H9 (cell line): ENCODE measurements around the gene NFIX. TPM values are rescaled to one million over a fixed set of nuclear protein-coding genes. Genes with fewer than 3 reads are reported as not detected.

ENCODE experiments used
- DNase-seq: peaks from one replicate; pipeline ENCODE4 v3.0.0-alpha.2; 2017
- H2AFZ ChIP-seq: one replicate; pipeline ENCODE4 v1.6.1; 2013; ENCODE audit warnings: mild to moderate bottlenecking, low read length, control low read depth, moderate library complexity
- H2AK5ac ChIP-seq: 2 replicates; pipeline ENCODE4 v1.6.1; 2013; ENCODE audit warnings: low read length, control low read depth, mixed read lengths; ENCODE audit not compliant: insufficient read length
- H2BK120ac ChIP-seq: one replicate; pipeline ENCODE4 v1.6.1; 2013; ENCODE audit warnings: low read depth, mild to moderate bottlenecking, low read length, control low read depth, inconsistent platforms; ENCODE audit not compliant: poor library complexity, severe bottlenecking
- H2BK12ac ChIP-seq: 2 replicates; pipeline ENCODE4 v1.6.1; 2013; ENCODE audit warnings: low read length, control low read depth, mixed read lengths, low read depth; ENCODE audit not compliant: insufficient read length
- H2BK15ac ChIP-seq: 2 replicates; pipeline ENCODE4 v1.6.1; 2013; ENCODE audit warnings: low read depth, low read length, control low read depth
- H2BK20ac ChIP-seq: one replicate; pipeline ENCODE4 v1.6.1; 2013; ENCODE audit warnings: low read depth, mild to moderate bottlenecking, low read length, control low read depth, inconsistent platforms; ENCODE audit not compliant: poor library complexity, severe bottlenecking
- H2BK5ac ChIP-seq: 2 replicates; pipeline ENCODE4 v1.6.1; 2013; ENCODE audit warnings: low read length, control low read depth, mixed read lengths; ENCODE audit not compliant: insufficient read length
- H3K14ac ChIP-seq: 2 replicates; pipeline ENCODE4 v1.6.1; 2013; ENCODE audit warnings: low read length, control low read depth; ENCODE audit not compliant: insufficient read depth
- H3K18ac ChIP-seq: 2 replicates; pipeline ENCODE4 v1.6.1; 2013; ENCODE audit warnings: low read depth, mild to moderate bottlenecking, mixed read lengths, low read length, control low read depth; ENCODE audit not compliant: insufficient read length
- H3K23ac ChIP-seq: 2 replicates; pipeline ENCODE4 v1.6.1; 2013; ENCODE audit warnings: low read length, control low read depth, mixed read lengths, low read depth; ENCODE audit not compliant: insufficient read length
- H3K23me2 ChIP-seq: 2 replicates; pipeline ENCODE4 v1.6.1; 2013; ENCODE audit warnings: low read depth, mild to moderate bottlenecking, mixed read lengths, low read length, control low read depth; ENCODE audit not compliant: insufficient read length, poor library complexity, severe bottlenecking
- H3K27ac ChIP-seq: 2 replicates; pipeline ENCODE4 v1.5.1; 2013; ENCODE audit warnings: low read length, control low read depth, mixed read lengths, low read depth; ENCODE audit not compliant: insufficient read length
- H3K27me3 ChIP-seq: 2 replicates; pipeline ENCODE4 v1.6.1; 2013; ENCODE audit warnings: low read length, control low read depth, inconsistent platforms; ENCODE audit not compliant: insufficient read depth
- H3K4ac ChIP-seq: 2 replicates; pipeline ENCODE4 v1.6.1; 2013; ENCODE audit warnings: low read depth, mild to moderate bottlenecking, control low read depth, inconsistent platforms, low read length, moderate library complexity
- H3K4me1 ChIP-seq: 2 replicates; pipeline ENCODE4 v1.6.1; 2013; ENCODE audit warnings: low read length, control low read depth, inconsistent platforms; ENCODE audit not compliant: insufficient read depth
- H3K4me2 ChIP-seq: 2 replicates; pipeline ENCODE4 v1.6.1; 2013; ENCODE audit warnings: low read length, control low read depth, mixed read lengths; ENCODE audit not compliant: insufficient read length, insufficient read depth
- H3K56ac ChIP-seq: 2 replicates; pipeline ENCODE4 v1.6.1; 2013; ENCODE audit warnings: low read depth, mild to moderate bottlenecking, mixed read lengths, low read length, control low read depth; ENCODE audit not compliant: insufficient read length
- H3K79me1 ChIP-seq: 2 replicates; pipeline ENCODE4 v1.6.1; 2013; ENCODE audit warnings: low read depth, mild to moderate bottlenecking, moderate library complexity, low read length, control low read depth, inconsistent platforms; ENCODE audit not compliant: insufficient read depth, poor library complexity, severe bottlenecking
- H3K79me2 ChIP-seq: 2 replicates; pipeline ENCODE4 v1.6.1; 2013; ENCODE audit warnings: low read length, control low read depth, inconsistent platforms; ENCODE audit not compliant: insufficient read depth
- H3K9ac ChIP-seq: 2 replicates; pipeline ENCODE4 v1.6.1; 2013; ENCODE audit warnings: low read length, control low read depth, mixed read lengths; ENCODE audit not compliant: insufficient read length; ENCODE audit errors: extremely low read depth
- H3K9me3 ChIP-seq: one replicate; pipeline ENCODE4 v1.6.1; 2013; ENCODE audit warnings: low read depth, low read length, inconsistent platforms; ENCODE audit not compliant: control insufficient read depth
- H3T11ph ChIP-seq: one replicate; pipeline ENCODE4 v1.6.1; 2013; ENCODE audit warnings: mild to moderate bottlenecking, low read length, control low read depth, inconsistent platforms
- H4K20me1 ChIP-seq: one replicate; pipeline ENCODE4 v1.6.1; 2013; ENCODE audit not compliant: control insufficient read depth, insufficient read length, insufficient read depth
- H4K5ac ChIP-seq: 2 replicates; pipeline ENCODE4 v1.6.1; 2013; ENCODE audit warnings: low read depth, mild to moderate bottlenecking, mixed read lengths, low read length, control low read depth; ENCODE audit not compliant: insufficient read length
- H4K8ac ChIP-seq: replicated peaks from 2 replicates; pipeline ENCODE4 v1.6.1; 2013; ENCODE audit warnings: low read length, control low read depth, mixed read lengths, low read depth; ENCODE audit not compliant: insufficient read length
- H4K91ac ChIP-seq: 2 replicates; pipeline ENCODE4 v1.6.1; 2013; ENCODE audit warnings: low read depth, mild to moderate bottlenecking, moderate library complexity, mixed read lengths, low read length, control low read depth; ENCODE audit not compliant: insufficient read length
- H3K27ac Mint-ChIP-seq, 3 experiments: 2 replicates in 2 of 3; 3 replicates in 1 of 3; pipeline ENCODE4 v1.8.0; 2020 to 2021; ENCODE audit warnings: mixed read lengths in 3 of 3, mild to moderate bottlenecking in 1 of 3, moderate library complexity in 1 of 3
- H3K27me3 Mint-ChIP-seq: 2 replicates; pipeline ENCODE4 v1.8.0; 2021; ENCODE audit warnings: low read depth, mild to moderate bottlenecking, moderate library complexity, mixed read lengths
- H3K36me3 Mint-ChIP-seq, 3 experiments: 2 replicates in 2 of 3; 3 replicates in 1 of 3; pipeline ENCODE4 v1.8.0; 2020 to 2021; ENCODE audit warnings: low read depth in 3 of 3, mixed read lengths in 3 of 3; ENCODE audit not compliant: insufficient read depth in 1 of 3
- H3K4me1 Mint-ChIP-seq, 2 experiments: 2 replicates each; pipeline ENCODE4 v1.8.0; 2020; ENCODE audit warnings: mixed read lengths in 2 of 2
- H3K4me3 Mint-ChIP-seq, 2 experiments: 2 replicates in 1 of 2; 3 replicates in 1 of 2; pipeline ENCODE4 v1.8.0; 2020 to 2021; ENCODE audit warnings: mild to moderate bottlenecking in 2 of 2, mixed read lengths in 2 of 2, moderate library complexity in 1 of 2
- H3K9me3 Mint-ChIP-seq, 2 experiments: 2 replicates in 1 of 2; 3 replicates in 1 of 2; pipeline ENCODE4 v1.8.0; 2020; ENCODE audit warnings: mild to moderate bottlenecking in 2 of 2, mixed read lengths in 2 of 2, moderate library complexity in 1 of 2
- WGBS: extraction: QIAGEN DNeasy Blood & Tissue Kit; methylation state at CpG from one replicate; pipeline ENCODE4 v1.1.7; 2013; ENCODE audit warnings: missing lambda C conversion rate, low lambda C conversion rate, mixed read lengths; ENCODE audit not compliant: insufficient read length; ENCODE audit errors: extremely low coverage; 5-methylcytosine and 5-hydroxymethylcytosine counted together
- total RNA-seq: library from RNA; stranded (reverse); gene quantifications from 2 replicates; pipeline ENCODE4 v1.2.1, GENCODE V29; 2021
- TF ChIP-seq, protein P1 (sequence below): fragments of 200-600 bp; sonication (generic); conservative IDR thresholded peaks from 3 replicates; pipeline ENCODE4 v1.8.0; 2021; ENCODE audit warnings: antibody characterized with exemption, mild to moderate bottlenecking

NFIX gene
- total RNA-seq, 1 experiment from 2014 or later = 0.31 TPM

DNA sequence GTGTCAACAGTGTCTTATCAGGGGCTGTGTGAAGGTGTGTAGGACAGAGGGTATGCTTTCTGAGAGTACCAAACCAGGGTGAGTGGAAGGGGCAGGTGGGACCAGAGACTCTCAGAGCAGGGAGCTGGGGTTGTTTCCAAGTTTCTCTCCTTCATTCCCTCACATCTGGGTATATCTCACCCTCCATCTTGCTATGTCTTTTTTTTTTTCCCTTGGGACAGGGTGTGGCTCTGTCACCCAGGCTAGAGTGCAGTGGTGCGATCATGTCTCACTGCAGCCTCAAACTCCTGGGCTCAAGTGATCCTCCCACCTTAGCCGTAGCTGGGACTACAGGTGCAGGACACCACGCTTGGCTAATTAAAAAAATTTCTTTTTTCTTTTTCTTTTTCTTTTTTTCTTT lies 15.3 kb upstream of the NFIX start:
- no peak for DNase-seq
- Histone ChIP-seq H4K5ac (no peak overlapping the region), H2AK5ac (no peak overlapping the region), H2BK15ac (no peak overlapping the region), H3K4me1 (no peaks in the 10 kb centered on the region), H4K20me1 (no peaks in the 10 kb centered on the region), H2BK5ac (no peak overlapping the region), H3K9me3 (no peaks in the 10 kb centered on the region), H3K23me2 (no peaks in the 10 kb centered on the region), H3K9ac (no peak overlapping the region), H3K23ac (no peak overlapping the region), H3K79me2 (no peaks in the 10 kb centered on the region), H3K27me3 (no peaks in the 10 kb centered on the region; the same call in 1 of the 2 replicates), H3K79me1 (no peaks in the 10 kb centered on the region), H4K8ac (no peak overlapping the region), H3K14ac (no peak overlapping the region), H4K91ac (no peak overlapping the region), H2AFZ (no peak overlapping the region), H3K4me2 (no peak overlapping the region), H3K56ac (no peak overlapping the region), H2BK120ac (no peak overlapping the region), H3K4ac (no peak overlapping the region), H3K27ac (no peak overlapping the region), H2BK20ac (no peak overlapping the region), H3T11ph (no peak overlapping the region), H2BK12ac (no peak overlapping the region), H3K18ac (no peak overlapping the region)
- no peaks in the 10 kb centered on the region; a peak in 1 of 7 replicates for H3K36me3 Mint-ChIP-seq
- H3K4me3 Mint-ChIP-seq = no peak overlapping the region
- peaks cover 27% of the 10 kb centered on the region for H3K27me3 Mint-ChIP-seq
- H3K9me3 Mint-ChIP-seq = no peaks in the 10 kb centered on the region; a peak in 1 of 5 replicates
- WGBS = no CpG with 5 or more reads among the region's 3 CpGs
- H3K4me1 Mint-ChIP-seq = peaks cover 0 to 2% of the 10 kb centered on the region in 2 experiments; a peak in 2 of 4 replicates
- TF ChIP-seq, protein P1, sequence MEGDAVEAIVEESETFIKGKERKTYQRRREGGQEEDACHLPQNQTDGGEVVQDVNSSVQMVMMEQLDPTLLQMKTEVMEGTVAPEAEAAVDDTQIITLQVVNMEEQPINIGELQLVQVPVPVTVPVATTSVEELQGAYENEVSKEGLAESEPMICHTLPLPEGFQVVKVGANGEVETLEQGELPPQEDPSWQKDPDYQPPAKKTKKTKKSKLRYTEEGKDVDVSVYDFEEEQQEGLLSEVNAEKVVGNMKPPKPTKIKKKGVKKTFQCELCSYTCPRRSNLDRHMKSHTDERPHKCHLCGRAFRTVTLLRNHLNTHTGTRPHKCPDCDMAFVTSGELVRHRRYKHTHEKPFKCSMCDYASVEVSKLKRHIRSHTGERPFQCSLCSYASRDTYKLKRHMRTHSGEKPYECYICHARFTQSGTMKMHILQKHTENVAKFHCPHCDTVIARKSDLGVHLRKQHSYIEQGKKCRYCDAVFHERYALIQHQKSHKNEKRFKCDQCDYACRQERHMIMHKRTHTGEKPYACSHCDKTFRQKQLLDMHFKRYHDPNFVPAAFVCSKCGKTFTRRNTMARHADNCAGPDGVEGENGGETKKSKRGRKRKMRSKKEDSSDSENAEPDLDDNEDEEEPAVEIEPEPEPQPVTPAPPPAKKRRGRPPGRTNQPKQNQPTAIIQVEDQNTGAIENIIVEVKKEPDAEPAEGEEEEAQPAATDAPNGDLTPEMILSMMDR = no peak
- H3K27ac Mint-ChIP-seq = no peak overlapping the region
